Neuron (in vitro differentiated cells): Measurements from ENCODE around the gene ADRM1.

Source experiments
- H2AFZ ChIP-seq: one replicate; pipeline ENCODE4 v1.6.1; 2013; ENCODE audit warnings: low read depth, mild to moderate bottlenecking, inconsistent platforms, low read length, moderate library complexity
- H3K27me3 ChIP-seq: one replicate; pipeline ENCODE4 v1.6.1; 2013; ENCODE audit warnings: low read length; ENCODE audit not compliant: insufficient read depth
- H3K36me3 ChIP-seq: one replicate; pipeline ENCODE4 v1.6.1; 2013; ENCODE audit warnings: low read length; ENCODE audit not compliant: insufficient read depth
- H3K4me1 ChIP-seq: one replicate; pipeline ENCODE4 v1.6.1; 2013; ENCODE audit warnings: low read length; ENCODE audit not compliant: insufficient read depth
- H3K4me3 ChIP-seq: 2 replicates; pipeline ENCODE4 v1.5.1; 2013; ENCODE audit warnings: mild to moderate bottlenecking, low read length, moderate library complexity
- H3K9me3 ChIP-seq: one replicate; pipeline ENCODE4 v1.6.1; 2013; ENCODE audit warnings: low read length

ADRM1 gene

DNA sequence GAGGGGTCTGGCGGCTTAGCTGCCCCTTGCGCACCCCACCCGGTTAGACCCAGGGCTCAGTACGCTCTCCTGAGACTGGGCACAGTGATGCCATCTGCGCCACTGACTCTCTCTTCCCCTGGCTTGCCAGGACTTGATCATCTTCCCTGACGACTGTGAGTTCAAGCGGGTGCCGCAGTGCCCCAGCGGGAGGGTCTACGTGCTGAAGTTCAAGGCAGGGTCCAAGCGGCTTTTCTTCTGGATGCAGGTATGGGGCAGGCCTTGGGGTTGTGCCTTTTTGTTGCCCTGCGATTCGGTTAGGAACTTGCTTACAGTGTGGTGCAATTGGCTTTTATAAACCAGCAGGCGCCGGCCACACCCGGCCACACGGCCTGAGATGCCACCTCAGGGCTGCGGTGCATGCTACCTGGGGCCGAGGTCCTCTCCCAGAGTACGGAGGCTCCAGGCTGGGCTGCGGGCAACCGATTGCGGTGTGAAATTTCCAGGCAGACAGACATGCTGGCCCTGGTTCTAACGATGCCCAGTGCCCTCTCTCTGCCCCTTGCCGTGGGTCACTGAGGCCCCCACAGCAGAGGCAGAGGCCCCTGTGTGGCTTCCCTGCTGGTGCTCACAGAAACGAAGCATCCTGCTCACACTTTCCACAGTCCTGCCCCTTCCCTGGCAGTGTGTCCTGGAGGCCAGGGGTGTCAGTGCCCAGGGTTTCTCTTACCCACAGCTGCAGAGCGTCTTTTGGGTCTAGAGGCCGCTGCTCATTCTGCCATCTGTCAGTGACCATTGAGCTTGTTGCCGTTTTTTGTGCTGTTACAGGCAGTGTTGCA is 1.7 kb downstream of the ADRM1 start:
- H3K9me3 ChIP-seq: no peaks in the 10 kb centered on the region
- H3K4me3 ChIP-seq: peak overlapping the region; percentile 91
- H2AFZ ChIP-seq: no peak overlapping the region
- H3K36me3 ChIP-seq: peaks cover 50% of the 10 kb centered on the region
- no peaks in the 10 kb centered on the region for H3K27me3 ChIP-seq
- H3K4me1 ChIP-seq: peaks cover 17% of the 10 kb centered on the region

DNA sequence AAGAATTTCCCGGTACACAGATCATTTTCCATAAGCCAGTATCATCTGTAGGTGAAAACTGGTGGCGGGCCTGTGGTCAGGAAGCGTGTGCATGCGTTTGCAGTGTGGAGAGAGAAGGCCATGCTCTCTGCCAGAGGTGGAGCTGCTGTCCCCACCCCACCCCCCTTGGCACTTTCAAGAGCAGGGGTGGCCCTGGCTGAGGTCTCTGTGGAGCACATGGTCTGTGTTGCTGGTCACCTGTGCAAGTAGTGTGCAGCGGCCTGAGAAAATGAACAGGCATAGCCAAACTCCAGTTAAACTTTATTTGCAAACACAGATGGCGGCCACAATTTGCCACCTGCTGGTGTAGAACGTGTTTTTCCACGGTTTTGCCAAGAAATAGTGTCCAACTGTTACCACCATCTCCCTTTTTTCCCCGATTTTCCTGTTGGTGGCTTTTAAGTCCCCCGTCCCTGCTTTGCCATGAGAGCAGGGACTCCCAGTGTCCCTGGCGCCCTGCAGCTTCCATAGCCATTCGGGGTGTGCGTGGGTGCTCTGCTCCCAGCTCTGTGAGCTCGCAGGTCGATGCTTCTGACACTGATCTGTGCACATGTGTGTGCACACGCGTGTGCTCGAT is 2.5 kb downstream of the ADRM1 start:
- no peak overlapping the region for H2AFZ ChIP-seq
- H3K9me3 ChIP-seq: no peaks in the 10 kb centered on the region
- H3K4me1 ChIP-seq: peaks cover 17% of the 10 kb centered on the region
- no peaks in the 10 kb centered on the region for H3K27me3 ChIP-seq
- no peak overlapping the region for H3K4me3 ChIP-seq
- H3K36me3 ChIP-seq: peaks cover 56% of the 10 kb centered on the region

DNA sequence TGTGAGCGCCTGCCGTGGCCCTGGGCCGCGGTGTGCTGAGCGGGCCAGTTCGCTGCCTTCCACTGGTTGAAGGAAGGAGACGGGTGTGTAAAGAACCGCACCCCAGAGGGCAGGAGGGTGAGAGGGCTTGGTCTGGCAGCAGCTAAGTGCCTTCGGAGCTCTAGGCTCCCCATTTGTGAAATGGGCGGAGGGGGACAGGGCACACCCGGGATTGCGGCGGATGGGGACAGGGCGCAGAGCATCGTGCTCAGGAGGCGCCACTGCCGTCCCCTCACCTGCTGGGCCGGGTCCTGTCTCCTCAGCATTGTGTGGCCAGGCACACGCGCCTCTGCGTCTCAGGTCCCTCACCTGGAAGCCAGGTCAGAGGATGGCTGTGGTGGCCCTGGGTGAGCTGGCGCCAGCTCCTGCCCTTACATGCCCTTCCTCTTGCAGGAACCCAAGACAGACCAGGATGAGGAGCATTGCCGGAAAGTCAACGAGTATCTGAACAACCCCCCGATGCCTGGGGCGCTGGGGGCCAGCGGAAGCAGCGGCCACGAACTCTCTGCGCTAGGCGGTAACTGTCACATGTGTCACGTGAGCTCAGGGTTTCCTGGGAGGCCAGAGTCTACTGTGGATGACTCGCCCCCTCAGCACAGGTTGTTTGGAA is 3.1 kb downstream of the ADRM1 start:
- Histone ChIP-seq H3K4me3 (no peak overlapping the region), H2AFZ (no peak overlapping the region), H3K36me3 (peaks cover 57% of the 10 kb centered on the region), H3K9me3 (no peaks in the 10 kb centered on the region), H3K4me1 (peaks cover 17% of the 10 kb centered on the region), H3K27me3 (no peaks in the 10 kb centered on the region)

DNA sequence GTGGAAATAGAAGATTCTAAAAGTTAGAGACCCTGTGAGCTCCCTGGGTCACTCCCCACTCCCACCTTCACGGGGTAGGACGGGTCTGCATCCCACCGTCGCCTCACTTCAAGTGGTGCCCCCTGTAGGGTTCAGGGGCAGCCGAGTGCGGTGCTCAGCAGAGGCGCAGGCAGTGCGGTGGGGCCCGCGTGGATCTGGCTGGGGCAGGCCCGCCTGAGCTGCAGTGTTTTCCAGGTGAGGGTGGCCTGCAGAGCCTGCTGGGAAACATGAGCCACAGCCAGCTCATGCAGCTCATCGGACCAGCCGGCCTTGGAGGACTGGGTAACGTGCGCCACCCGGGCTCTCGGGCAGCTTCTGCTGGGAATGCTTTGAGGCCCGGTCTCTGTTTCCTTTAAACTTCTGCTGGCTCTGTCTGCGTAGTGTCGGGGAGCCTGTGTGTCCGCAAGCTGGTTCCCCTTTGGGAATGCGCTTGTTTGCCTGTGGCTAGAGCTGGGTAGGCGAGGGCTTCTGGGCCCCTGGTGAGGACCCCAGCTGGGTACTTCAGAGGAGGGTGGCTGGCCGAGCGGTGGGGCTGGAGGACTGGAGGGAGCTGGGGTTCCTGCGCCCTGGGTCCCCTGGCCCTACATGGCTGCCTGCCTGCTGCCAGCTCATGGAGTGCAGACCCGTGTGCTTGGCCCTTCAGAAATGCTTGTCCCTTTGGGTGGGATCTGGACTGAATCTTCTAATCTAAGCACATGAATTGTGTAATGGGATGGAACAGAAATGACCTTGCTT is 3.8 kb downstream of the ADRM1 start:
- Histone ChIP-seq H3K4me1 (peaks cover 17% of the 10 kb centered on the region), H3K9me3 (no peaks in the 10 kb centered on the region), H3K4me3 (no peak overlapping the region), H3K27me3 (no peaks in the 10 kb centered on the region), H2AFZ (no peak overlapping the region), H3K36me3 (peaks cover 63% of the 10 kb centered on the region)

DNA sequence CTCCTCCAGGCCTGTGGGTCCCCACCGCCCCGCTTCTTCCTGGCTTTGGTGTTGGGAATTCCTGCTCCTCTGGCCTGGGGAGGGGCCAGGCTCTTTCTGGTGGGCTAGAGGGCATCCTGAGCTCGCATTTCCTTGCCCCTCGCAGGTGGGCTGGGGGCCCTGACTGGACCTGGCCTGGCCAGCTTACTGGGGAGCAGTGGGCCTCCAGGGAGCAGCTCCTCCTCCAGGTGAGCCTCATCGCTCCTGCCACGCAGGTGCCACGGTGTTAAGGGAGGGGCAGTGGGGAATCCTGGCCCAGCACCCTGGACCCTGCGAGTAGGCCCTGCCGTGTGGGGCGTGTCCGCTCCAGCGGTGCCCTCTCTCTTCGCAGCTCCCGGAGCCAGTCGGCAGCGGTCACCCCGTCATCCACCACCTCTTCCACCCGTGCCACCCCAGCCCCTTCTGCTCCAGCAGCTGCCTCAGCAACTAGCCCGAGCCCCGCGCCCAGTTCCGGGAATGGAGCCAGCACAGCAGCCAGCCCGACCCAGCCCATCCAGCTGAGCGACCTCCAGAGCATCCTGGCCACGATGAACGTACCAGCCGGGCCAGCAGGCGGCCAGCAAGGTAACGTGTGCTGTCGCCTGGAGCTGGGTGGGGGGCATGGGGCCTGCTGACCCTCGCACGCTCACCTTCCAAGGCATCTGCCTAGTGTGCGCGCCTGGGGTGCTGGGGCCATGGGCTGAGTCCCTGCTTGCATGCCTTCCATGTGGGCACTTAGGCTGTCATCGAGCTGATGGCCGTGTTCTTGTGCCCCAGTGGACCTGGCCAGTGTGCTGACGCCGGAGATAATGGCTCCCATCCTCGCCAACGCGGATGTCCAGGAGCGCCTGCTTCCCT is 4.7 kb downstream of the ADRM1 start:
- no peak overlapping the region for H2AFZ ChIP-seq
- H3K9me3 ChIP-seq: no peaks in the 10 kb centered on the region
- H3K4me3 ChIP-seq: no peak overlapping the region
- H3K36me3 ChIP-seq: peaks cover 72% of the 10 kb centered on the region
- peaks cover 15% of the 10 kb centered on the region for H3K4me1 ChIP-seq
- H3K27me3 ChIP-seq: no peaks in the 10 kb centered on the region

DNA sequence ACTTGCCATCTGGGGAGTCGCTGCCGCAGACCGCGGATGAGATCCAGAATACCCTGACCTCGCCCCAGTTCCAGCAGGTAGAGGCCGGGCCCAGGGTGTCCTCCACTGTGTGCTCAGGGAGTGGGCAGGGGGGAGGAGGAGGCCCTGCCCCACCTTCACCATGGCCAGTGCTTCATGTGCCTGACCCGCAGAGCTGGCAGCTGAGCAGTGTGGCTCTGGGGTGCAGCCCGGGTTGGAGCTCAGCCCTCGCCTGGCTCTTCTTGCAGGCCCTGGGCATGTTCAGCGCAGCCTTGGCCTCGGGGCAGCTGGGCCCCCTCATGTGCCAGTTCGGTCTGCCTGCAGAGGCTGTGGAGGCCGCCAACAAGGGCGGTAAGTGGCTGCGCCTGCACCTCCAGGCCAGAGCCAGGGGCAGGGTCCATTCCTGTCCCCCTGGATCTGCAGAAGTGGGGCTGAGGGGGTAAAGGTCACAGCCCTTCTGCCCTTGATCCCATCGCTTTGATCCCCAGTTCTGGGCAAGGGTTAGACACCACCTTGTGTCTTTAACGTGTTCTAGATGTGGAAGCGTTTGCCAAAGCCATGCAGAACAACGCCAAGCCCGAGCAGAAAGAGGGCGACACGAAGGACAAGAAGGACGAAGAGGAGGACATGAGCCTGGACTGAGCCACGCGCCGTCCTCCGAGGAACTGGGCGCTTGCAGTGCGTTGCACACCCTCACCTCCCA is 5.5 kb downstream of the ADRM1 start:
- H2AFZ ChIP-seq: no peak overlapping the region
- peaks cover 15% of the 10 kb centered on the region for H3K4me1 ChIP-seq
- H3K36me3 ChIP-seq: peaks cover 77% of the 10 kb centered on the region
- H3K4me3 ChIP-seq: no peak overlapping the region
- H3K27me3 ChIP-seq: no peaks in the 10 kb centered on the region
- H3K9me3 ChIP-seq: no peaks in the 10 kb centered on the region

DNA sequence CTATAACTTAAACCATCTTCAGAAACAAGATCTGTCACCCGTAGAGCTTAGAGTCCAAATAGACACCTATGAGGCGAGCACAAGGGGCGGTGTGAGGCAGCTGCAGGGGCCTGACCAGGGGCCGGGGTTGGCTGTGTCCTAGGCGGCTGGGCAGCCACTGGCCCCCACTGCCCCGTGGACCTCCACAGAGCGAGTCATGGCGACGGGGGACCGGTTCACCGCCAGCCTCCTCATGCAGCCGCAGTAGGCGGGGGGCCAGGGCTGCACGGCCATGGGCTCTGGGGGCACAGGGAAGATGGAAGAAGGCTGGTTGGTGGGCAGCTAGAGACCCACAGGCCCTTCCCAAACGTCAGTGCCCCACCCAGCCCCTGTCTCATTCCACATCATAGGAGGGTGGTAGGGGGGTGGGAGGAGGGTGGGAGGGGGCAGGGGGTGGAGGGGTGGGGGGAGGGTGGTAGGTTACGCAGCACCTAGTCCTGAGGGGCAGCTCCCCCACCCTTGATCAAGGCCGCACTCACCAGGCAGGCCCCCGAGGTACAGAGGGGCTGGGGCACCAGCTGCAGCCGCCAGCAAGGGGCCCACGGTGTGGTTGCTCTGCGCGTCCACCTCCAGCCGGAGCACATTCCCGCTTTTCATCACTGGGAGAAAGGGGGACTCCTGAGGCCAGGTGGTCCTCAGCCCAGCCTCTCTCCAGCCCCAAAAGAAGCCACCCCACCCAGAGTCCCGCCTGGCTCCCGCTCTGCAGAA is 6.6 kb downstream of the ADRM1 start:
- Histone ChIP-seq H3K36me3 (peaks cover 79% of the 10 kb centered on the region), H3K4me1 (peaks cover 5% of the 10 kb centered on the region), H2AFZ (no peak overlapping the region), H3K9me3 (no peaks in the 10 kb centered on the region), H3K4me3 (no peak overlapping the region), H3K27me3 (no peaks in the 10 kb centered on the region)

DNA sequence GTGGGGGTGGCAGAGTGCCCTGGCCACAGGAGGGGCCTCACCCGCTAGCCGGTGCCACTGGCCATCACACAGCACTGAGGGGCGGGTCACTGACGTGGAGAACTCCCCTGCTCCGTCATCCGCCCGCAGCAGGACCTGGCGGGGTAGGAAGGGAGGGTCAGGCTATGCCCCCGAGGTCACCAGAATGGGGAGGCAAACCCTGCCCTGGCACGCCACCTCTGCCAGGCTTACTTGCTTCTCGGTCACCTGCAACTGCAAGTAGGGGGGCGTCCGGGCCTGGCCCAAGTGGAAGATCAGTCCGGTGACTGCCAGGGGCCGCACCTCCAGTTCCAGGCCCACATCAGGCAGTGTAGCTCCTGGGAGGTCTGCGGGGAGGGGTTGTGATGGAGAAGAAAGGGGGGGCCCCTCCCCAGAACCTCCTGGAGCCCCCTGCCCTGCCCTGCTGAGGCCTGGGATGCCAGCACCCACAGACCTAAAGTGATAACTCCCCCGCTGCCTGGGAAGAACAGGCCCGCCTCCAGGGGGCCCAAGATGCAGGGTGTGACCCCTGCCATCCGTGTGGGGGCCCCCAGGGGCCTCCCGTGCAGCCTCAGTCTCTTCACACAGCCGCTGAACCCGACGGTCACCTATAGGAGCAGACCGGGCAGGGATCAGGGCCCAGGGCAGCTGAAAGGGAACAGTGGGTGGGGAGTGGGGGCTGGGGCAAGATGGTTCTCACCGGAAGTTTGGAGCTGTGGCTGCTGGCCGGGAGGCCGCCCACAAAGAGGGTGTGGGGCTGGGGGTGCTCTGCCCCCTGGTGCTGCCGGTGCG is 7.4 kb downstream of the ADRM1 start:
- Histone ChIP-seq H2AFZ (no peak overlapping the region), H3K27me3 (no peaks in the 10 kb centered on the region), H3K36me3 (peaks cover 79% of the 10 kb centered on the region), H3K9me3 (no peaks in the 10 kb centered on the region), H3K4me1 (no peaks in the 10 kb centered on the region), H3K4me3 (no peak overlapping the region)

DNA sequence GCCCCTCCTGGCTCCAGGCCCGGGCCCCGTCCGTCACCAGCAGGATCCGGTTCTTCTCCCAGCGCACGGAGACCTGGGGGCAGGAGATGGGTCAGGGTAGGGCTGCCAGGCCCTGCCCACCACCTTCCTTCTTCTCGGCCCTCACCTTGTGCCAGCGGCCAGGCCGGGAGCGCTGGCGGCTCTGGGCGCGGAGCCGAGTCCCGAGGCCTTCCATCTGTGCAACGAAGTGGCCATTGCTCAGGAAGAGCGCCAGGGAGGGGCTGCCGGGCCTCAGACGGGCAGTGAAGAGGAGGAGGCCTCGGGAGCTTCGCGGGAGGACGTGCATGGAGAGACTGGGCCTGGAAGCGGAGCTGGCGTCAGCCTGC is 7.9 kb downstream of the ADRM1 start:
- no peaks in the 10 kb centered on the region for H3K9me3 ChIP-seq
- H3K4me3 ChIP-seq: no peak overlapping the region
- no peaks in the 10 kb centered on the region for H3K4me1 ChIP-seq
- H3K27me3 ChIP-seq: no peaks in the 10 kb centered on the region
- H3K36me3 ChIP-seq: peaks cover 82% of the 10 kb centered on the region
- H2AFZ ChIP-seq: no peak overlapping the region

DNA sequence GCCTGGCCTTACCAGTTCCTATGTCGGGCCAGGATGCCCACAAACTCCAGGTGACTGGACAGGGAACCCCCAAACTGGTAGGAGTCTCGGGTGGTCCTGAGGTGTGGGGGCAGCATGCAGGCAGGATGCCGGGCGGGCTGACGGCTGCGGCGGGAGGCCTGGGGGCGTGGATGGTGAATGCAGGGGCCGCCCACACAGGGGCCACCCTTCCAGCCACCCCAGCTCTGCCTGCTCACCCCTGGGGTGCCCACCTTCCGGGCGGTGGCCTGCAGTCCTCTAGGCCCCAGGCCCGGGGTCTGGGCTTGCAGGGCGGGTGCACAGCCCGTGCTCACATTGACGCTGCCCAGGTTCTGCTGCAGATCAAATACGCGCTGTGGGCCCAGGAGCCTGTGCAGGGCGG is 8.4 kb downstream of the ADRM1 start:
- Histone ChIP-seq H3K27me3 (no peaks in the 10 kb centered on the region), H3K9me3 (no peaks in the 10 kb centered on the region), H3K4me3 (no peak overlapping the region), H2AFZ (no peak overlapping the region), H3K4me1 (no peaks in the 10 kb centered on the region), H3K36me3 (peaks cover 82% of the 10 kb centered on the region)
